LHCN-M2 (cell line): ENCODE results near the gene MCL1. TPM values are rescaled to one million over a fixed set of nuclear protein-coding genes. Genes with fewer than 3 reads are reported as not detected.
"Not testable (repeated sequence)": the region's sequence is repeated elsewhere in the genome, so short reads cannot be mapped to it uniquely, and the experiment has no call there.

Experiments used
- DNase-seq: peaks from one replicate; pipeline ENCODE4 v3.0.0-alpha.2; 2012; ENCODE audit warnings: low read depth
- total RNA-seq: library from RNA; depleted of rRNA; stranded (reverse); fragments of >200 nt; gene quantifications from 2 replicates; pipeline ENCODE4 v1.2.3, GENCODE V29; 2014

The MCL1 gene
- total RNA-seq, 1 experiment from 2014 or later: 287 TPM

- not testable (repeated sequence) for DNase-seq
Measured at GRCh38 chr1:150602372-150602771, 23.0 kb upstream of the MCL1 start.

- no peak for DNase-seq
Measured at GRCh38 chr1:150601540-150601939, 22.1 kb upstream of the MCL1 start.

GRCh38 chr1:150598346-150598745 is 18.9 kb upstream of the MCL1 start:
- DNase-seq: not testable (repeated sequence)

- no peak for DNase-seq
Measured at GRCh38 chr1:150596976-150597375, 17.6 kb upstream of the MCL1 start.

GRCh38 chr1:150596095-150596892 is 16.9 kb upstream of the MCL1 start:
- peak; percentile 82 for DNase-seq

GRCh38 chr1:150582371-150582770 is 3.0 kb upstream of the MCL1 start:
- no peak for DNase-seq

GRCh38 chr1:150581962-150582361 is 2.6 kb upstream of the MCL1 start:
- not testable (repeated sequence) for DNase-seq

- not testable (repeated sequence) for DNase-seq
Measured at GRCh38 chr1:150581437-150581836, 2.0 kb upstream of the MCL1 start.

GRCh38 chr1:150580966-150581365 is 1.6 kb upstream of the MCL1 start:
- not testable (repeated sequence) for DNase-seq

GRCh38 chr1:150579945-150580642 is 684 bp upstream of the MCL1 start:
- DNase-seq: no peak

- peak; percentile 93 for DNase-seq
Measured at GRCh38 chr1:150578272-150579109, 919 bp downstream of the MCL1 start.

GRCh38 chr1:150577557-150578271 is 1.7 kb downstream of the MCL1 start:
- peak; percentile 53 for DNase-seq

GRCh38 chr1:150576794-150577556 is 2.4 kb downstream of the MCL1 start:
- DNase-seq: peak; percentile 23

- no peak for DNase-seq
Measured at GRCh38 chr1:150576367-150576711, 3.1 kb downstream of the MCL1 start.

- DNase-seq: no peak
Measured at GRCh38 chr1:150575518-150576366, 3.7 kb downstream of the MCL1 start.

- no peak for DNase-seq
Measured at GRCh38 chr1:150575072-150575489, 4.3 kb downstream of the MCL1 start.

- no peak for DNase-seq
Measured at GRCh38 chr1:150574260-150575071, 4.9 kb downstream of the MCL1 start.

- not testable (repeated sequence) for DNase-seq
Measured at GRCh38 chr1:150573648-150574071, 5.8 kb downstream of the MCL1 start.
